Measurements from ENCODE around the gene CLSTN1.
A peak's percentile ranks its signal among the peaks of the same experiment; 100 is the strongest.
"Not testable (repeated sequence)": the region's sequence is repeated elsewhere in the genome, so short reads cannot be mapped to it uniquely, and the experiment has no call there.

The CLSTN1 gene

GRCh38 chr1:9760824-9761223 lies 62.9 kb downstream of the CLSTN1 start:
- no peaks in the 10 kb centered on the region for H3K27me3 Mint-ChIP-seq
- peaks cover 25% of the 10 kb centered on the region for H3K4me1 Mint-ChIP-seq (ENCODE audit: low read depth)
- no peak overlapping the region for H3K4me3 Mint-ChIP-seq
- no peak for DNase-seq
- peak overlapping the region; percentile 31 for H3K27ac Mint-ChIP-seq
- H3K36me3 Mint-ChIP-seq (ENCODE audit: low read depth) = peaks cover 14% of the 10 kb centered on the region
- no peaks in the 10 kb centered on the region for H3K9me3 Mint-ChIP-seq

GRCh38 chr1:9759939-9760338 lies 63.8 kb downstream of the CLSTN1 start:
- Mint-ChIP-seq H3K9me3 (no peaks in the 10 kb centered on the region), H3K4me3 (no peak overlapping the region), H3K4me1 (ENCODE audit: low read depth) (peaks cover 25% of the 10 kb centered on the region), H3K27me3 (no peaks in the 10 kb centered on the region), H3K27ac (no peak overlapping the region), H3K36me3 (ENCODE audit: low read depth) (peaks cover 20% of the 10 kb centered on the region)
- no peak for DNase-seq

GRCh38 chr1:9758559-9759121 lies 65.1 kb downstream of the CLSTN1 start:
- DNase-seq = no peak
- Mint-ChIP-seq H3K36me3 (ENCODE audit: low read depth) (peaks cover 31% of the 10 kb centered on the region), H3K9me3 (no peaks in the 10 kb centered on the region), H3K27me3 (no peaks in the 10 kb centered on the region), H3K4me3 (no peak overlapping the region), H3K4me1 (ENCODE audit: low read depth) (peaks cover 19% of the 10 kb centered on the region), H3K27ac (no peak overlapping the region)

GRCh38 chr1:9755441-9755995 lies 68.2 kb downstream of the CLSTN1 start:
- Mint-ChIP-seq H3K4me1 (ENCODE audit: low read depth) (peaks cover 16% of the 10 kb centered on the region), H3K27ac (peak overlapping the region; percentile 4), H3K9me3 (no peaks in the 10 kb centered on the region), H3K36me3 (ENCODE audit: low read depth) (peaks cover 42% of the 10 kb centered on the region), H3K4me3 (no peak overlapping the region), H3K27me3 (no peaks in the 10 kb centered on the region)
- no peak for DNase-seq

- peaks cover 65% of the 10 kb centered on the region for H3K36me3 Mint-ChIP-seq (ENCODE audit: low read depth)
- H3K4me3 Mint-ChIP-seq = no peak overlapping the region
- H3K27me3 Mint-ChIP-seq = no peaks in the 10 kb centered on the region
- H3K9me3 Mint-ChIP-seq = no peaks in the 10 kb centered on the region
- no peak overlapping the region for H3K27ac Mint-ChIP-seq
- H3K4me1 Mint-ChIP-seq (ENCODE audit: low read depth) = peaks cover 4% of the 10 kb centered on the region
- DNase-seq = no peak
Observed at GRCh38 chr1:9753121-9753531, 70.6 kb downstream of the CLSTN1 start.

GRCh38 chr1:9751971-9752370 lies 71.8 kb downstream of the CLSTN1 start:
- no peak for DNase-seq
- H3K9me3 Mint-ChIP-seq = no peaks in the 10 kb centered on the region
- no peak overlapping the region for H3K4me3 Mint-ChIP-seq
- peaks cover 71% of the 10 kb centered on the region for H3K36me3 Mint-ChIP-seq (ENCODE audit: low read depth)
- peak overlapping the region; percentile 63 for H3K27ac Mint-ChIP-seq
- no peaks in the 10 kb centered on the region for H3K27me3 Mint-ChIP-seq
- H3K4me1 Mint-ChIP-seq (ENCODE audit: low read depth) = peaks cover 4% of the 10 kb centered on the region

GRCh38 chr1:9749361-9749760 lies 74.4 kb downstream of the CLSTN1 start:
- Mint-ChIP-seq H3K27ac (no peak overlapping the region), H3K9me3 (no peaks in the 10 kb centered on the region), H3K36me3 (ENCODE audit: low read depth) (peaks cover 73% of the 10 kb centered on the region), H3K4me1 (ENCODE audit: low read depth) (peaks cover 2% of the 10 kb centered on the region), H3K27me3 (no peaks in the 10 kb centered on the region), H3K4me3 (no peak overlapping the region)
- no peak for DNase-seq

GRCh38 chr1:9748391-9748790 lies 75.4 kb downstream of the CLSTN1 start:
- not testable (repeated sequence) for H3K27me3 Mint-ChIP-seq; H3K4me1 Mint-ChIP-seq (ENCODE audit: low read depth); DNase-seq; H3K9me3 Mint-ChIP-seq; H3K4me3 Mint-ChIP-seq; H3K27ac Mint-ChIP-seq
- H3K36me3 Mint-ChIP-seq (ENCODE audit: low read depth) = peaks cover 74% of the 10 kb centered on the region

- H3K4me1 Mint-ChIP-seq (ENCODE audit: low read depth) = no peaks in the 10 kb centered on the region
- H3K27ac Mint-ChIP-seq = no peak overlapping the region
- peaks cover 74% of the 10 kb centered on the region for H3K36me3 Mint-ChIP-seq (ENCODE audit: low read depth)
- H3K9me3 Mint-ChIP-seq = no peaks in the 10 kb centered on the region
- H3K4me3 Mint-ChIP-seq = no peak overlapping the region
- H3K27me3 Mint-ChIP-seq = no peaks in the 10 kb centered on the region
- DNase-seq = no peak
Observed at GRCh38 chr1:9746651-9747050, 77.1 kb downstream of the CLSTN1 start.

GRCh38 chr1:9746211-9746610 lies 77.6 kb downstream of the CLSTN1 start:
- H3K27ac Mint-ChIP-seq = no peak overlapping the region
- no peak for DNase-seq
- H3K4me3 Mint-ChIP-seq = no peak overlapping the region
- no peaks in the 10 kb centered on the region for H3K4me1 Mint-ChIP-seq (ENCODE audit: low read depth)
- no peaks in the 10 kb centered on the region for H3K9me3 Mint-ChIP-seq
- H3K36me3 Mint-ChIP-seq (ENCODE audit: low read depth) = peaks cover 74% of the 10 kb centered on the region
- H3K27me3 Mint-ChIP-seq = no peaks in the 10 kb centered on the region

- Mint-ChIP-seq H3K4me1 (ENCODE audit: low read depth) (no peaks in the 10 kb centered on the region), H3K27ac (no peak overlapping the region), H3K9me3 (no peaks in the 10 kb centered on the region), H3K4me3 (no peak overlapping the region), H3K36me3 (ENCODE audit: low read depth) (peaks cover 68% of the 10 kb centered on the region), H3K27me3 (no peaks in the 10 kb centered on the region)
- no peak for DNase-seq
Observed at GRCh38 chr1:9744106-9744799, 79.5 kb downstream of the CLSTN1 start.

- H3K27me3 Mint-ChIP-seq = no peaks in the 10 kb centered on the region
- peak overlapping the region; percentile 74 for H3K27ac Mint-ChIP-seq
- H3K9me3 Mint-ChIP-seq = no peaks in the 10 kb centered on the region
- DNase-seq = no peak
- H3K4me1 Mint-ChIP-seq (ENCODE audit: low read depth) = peaks cover 15% of the 10 kb centered on the region
- H3K36me3 Mint-ChIP-seq (ENCODE audit: low read depth) = peaks cover 85% of the 10 kb centered on the region
- no peak overlapping the region for H3K4me3 Mint-ChIP-seq
Observed at GRCh38 chr1:9737671-9738070, 86.1 kb downstream of the CLSTN1 start.

- no peak for DNase-seq
- Mint-ChIP-seq H3K27me3 (no peaks in the 10 kb centered on the region), H3K36me3 (ENCODE audit: low read depth) (peaks cover 89% of the 10 kb centered on the region)
Observed at GRCh38 chr1:9737057-9737456, 86.7 kb downstream of the CLSTN1 start.

GRCh38 chr1:9736241-9736640 lies 87.5 kb downstream of the CLSTN1 start:
- DNase-seq = no peak
- H3K9me3 Mint-ChIP-seq = no peaks in the 10 kb centered on the region
- peaks cover 27% of the 10 kb centered on the region for H3K4me1 Mint-ChIP-seq (ENCODE audit: low read depth)
- H3K36me3 Mint-ChIP-seq (ENCODE audit: low read depth) = peaks cover 89% of the 10 kb centered on the region
- no peak overlapping the region for H3K4me3 Mint-ChIP-seq
- H3K27me3 Mint-ChIP-seq = no peaks in the 10 kb centered on the region
- peak overlapping the region; percentile 11 for H3K27ac Mint-ChIP-seq

More at GRCh38 chr1:9737057-9737456, 86.7 kb downstream of the CLSTN1 start:
- H3K27ac Mint-ChIP-seq = peak overlapping the region; percentile 23
- H3K9me3 Mint-ChIP-seq = no peaks in the 10 kb centered on the region
- H3K4me3 Mint-ChIP-seq = no peak overlapping the region
- H3K4me1 Mint-ChIP-seq (ENCODE audit: low read depth) = peaks cover 20% of the 10 kb centered on the region

GRCh38 chr1:9735800-9736199 lies 88.0 kb downstream of the CLSTN1 start:
- Mint-ChIP-seq H3K9me3 (no peaks in the 10 kb centered on the region), H3K4me3 (no peak overlapping the region), H3K36me3 (ENCODE audit: low read depth) (peaks cover 89% of the 10 kb centered on the region), H3K27me3 (no peaks in the 10 kb centered on the region), H3K4me1 (ENCODE audit: low read depth) (peaks cover 31% of the 10 kb centered on the region), H3K27ac (peak overlapping the region; percentile 20)
- DNase-seq = no peak
